Esophagus mucosa (tissue), 1 donor: ENCODE data around the gene DSTYK. TPM values are rescaled to one million over a fixed set of nuclear protein-coding genes. Genes with fewer than 3 reads are reported as not detected.
"Not testable (repeated sequence)": the region's sequence is repeated elsewhere in the genome, so short reads cannot be mapped to it uniquely, and the experiment has no call there.

Source experiments
- ATAC-seq: fragments of 200-7000 bp; cut with Tn5 transposase; one replicate; pipeline ENCODE4 v1.9.1; 2020
- total RNA-seq: library from RNA; stranded (reverse); gene quantifications from one replicate; pipeline ENCODE4 v1.2.4, GENCODE V29; 2023
- donor health status: DM: yes; HTN: yes; CAD: no.

Gene DSTYK
- total RNA-seq, 1 donor from 2014 or later, result 5.7 TPM

- ATAC-seq, result no peak
Measured at GRCh38 chr1:205172729-205173366, 38.7 kb downstream of the DSTYK start.

GRCh38 chr1:205171369-205171768 is 40.1 kb downstream of the DSTYK start:
- ATAC-seq, result no peak

DNA sequence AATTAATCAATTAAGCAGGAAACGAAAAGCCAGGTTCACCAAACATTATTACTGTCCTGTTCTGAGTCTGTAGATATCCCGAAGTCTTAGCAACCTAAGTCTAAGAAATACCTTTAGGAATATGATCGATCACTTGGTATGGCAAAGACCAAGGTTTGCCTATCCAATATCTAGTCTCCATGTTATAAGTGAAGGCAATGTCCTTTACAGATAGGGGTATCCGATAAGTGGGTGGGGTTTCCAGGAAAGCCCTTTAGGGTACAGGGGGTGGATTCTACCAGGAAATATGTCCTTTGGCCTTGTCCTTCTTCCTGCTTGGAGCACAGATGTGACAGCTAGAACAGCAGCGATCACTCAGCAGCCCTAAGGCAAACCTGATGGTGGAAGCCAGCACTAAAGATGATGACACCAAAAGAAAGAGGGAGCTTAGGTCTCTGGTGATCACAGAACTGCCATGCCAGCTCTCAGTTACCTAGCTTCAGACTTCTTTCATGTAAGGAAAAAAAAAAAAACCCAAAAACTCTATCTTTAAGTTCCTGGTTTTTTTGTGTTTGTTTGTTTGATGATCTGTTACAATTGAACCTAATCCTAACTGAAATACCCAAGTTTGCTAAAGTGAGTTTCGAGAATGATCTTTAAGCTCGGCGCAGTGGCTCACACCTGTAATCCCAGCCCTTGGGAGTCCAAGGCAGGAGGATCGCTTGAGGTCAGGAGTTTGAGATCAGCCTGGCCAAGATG is 40.8 kb downstream of the DSTYK start:
- ATAC-seq, result no peak

DNA sequence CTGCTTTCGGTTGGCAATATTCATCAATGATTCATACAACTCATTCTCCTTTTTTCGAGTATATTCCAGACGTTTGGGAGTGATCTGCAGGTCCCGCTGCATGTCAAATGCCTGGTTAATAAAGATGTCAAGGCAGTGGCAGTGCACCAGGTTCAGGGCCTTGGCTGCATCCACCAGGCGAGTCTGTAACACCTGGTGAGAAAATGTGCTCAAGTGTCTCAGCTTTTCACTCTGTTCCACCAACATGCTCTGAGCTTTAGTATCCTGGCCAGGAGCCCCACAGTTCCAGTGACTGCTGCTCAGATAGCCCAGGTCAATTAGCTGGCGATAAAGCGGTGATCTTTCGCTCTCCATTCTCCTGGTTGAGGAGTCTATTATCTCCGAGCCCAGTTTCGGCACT is 42.3 kb downstream of the DSTYK start:
- no peak for ATAC-seq

DNA sequence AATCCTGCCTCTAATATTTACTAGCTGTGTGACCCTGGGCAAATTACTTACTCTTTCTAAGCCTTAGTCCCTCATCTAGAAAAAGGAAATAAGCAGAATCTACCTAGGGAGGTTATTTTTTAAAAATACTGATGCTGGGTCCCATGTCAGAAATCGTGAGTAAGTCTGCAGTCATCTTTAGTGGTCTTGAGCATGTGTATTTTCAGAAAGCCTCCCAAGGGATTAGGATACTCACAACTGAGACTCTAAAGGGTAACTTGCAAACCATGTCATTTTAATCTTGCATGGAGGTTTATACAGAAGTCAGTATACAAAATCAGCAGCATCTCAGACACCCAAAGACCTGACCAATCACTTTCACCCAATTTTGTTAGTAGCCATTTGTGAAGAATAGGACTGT is 43.2 kb downstream of the DSTYK start:
- ATAC-seq, result no peak

DNA sequence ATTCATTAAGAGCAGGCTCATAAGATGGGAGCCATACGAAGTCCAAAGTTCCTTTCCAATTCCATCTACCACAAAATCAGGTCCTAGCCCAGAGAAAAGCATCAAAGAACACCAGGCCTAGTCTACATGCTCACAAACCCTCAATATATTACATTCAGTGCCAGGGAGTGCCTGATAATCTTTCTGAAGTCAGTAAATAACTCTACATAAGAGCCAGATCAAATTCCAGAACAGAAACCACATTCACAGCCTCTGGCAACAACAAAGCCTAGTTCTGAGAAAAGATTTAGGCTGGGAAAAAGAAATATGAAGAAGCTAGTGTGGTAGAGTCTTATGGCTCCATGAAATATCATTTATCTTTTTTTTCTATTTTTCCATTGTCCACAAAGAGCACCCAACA is 49.2 kb downstream of the DSTYK start:
- ATAC-seq, result no peak

GRCh38 chr1:205161076-205161475 is 50.4 kb downstream of the DSTYK start:
- no peak for ATAC-seq

- ATAC-seq, result no peak
Measured at GRCh38 chr1:205158048-205158616, 53.4 kb downstream of the DSTYK start.

DNA sequence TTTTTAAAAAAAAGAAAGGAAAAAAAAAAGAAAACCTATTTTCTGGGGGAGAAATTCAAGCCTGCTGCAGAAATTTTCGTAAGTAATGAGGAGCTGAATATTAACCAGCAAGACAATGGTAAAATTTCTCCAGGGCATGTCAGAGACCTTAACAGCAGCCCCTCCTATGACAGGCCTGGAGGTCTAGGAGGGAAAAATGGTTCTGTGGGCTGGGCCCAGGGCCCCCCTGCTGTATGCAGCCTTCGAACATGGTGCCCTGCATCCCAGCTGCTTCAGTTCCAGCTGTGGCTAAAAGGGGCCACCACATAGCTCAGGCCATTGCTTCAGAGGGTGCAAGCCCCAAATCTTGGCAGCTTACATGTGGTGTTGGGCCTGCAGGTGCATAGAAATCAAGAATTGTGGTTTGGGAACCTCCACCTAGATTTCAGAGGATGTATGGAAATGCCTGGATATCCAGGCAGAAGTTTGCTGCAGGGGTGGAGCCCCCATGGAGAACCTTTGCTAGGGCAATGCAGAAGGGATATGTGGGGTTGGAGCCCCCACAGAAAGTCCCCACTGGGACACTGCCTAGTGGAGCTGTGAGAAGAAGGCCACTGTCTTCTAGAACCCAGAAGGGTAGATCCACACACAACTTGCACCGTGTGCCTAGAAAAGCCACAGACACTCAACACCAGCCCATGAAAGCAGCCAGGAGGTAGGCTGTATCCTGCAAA is 55.7 kb downstream of the DSTYK start:
- not testable (repeated sequence) for ATAC-seq

- no peak for ATAC-seq
Measured at GRCh38 chr1:205152505-205152904, 59.0 kb downstream of the DSTYK start.

- ATAC-seq, result peak; percentile 22
Measured at GRCh38 chr1:205150651-205151428, 60.7 kb downstream of the DSTYK start.

- ATAC-seq, result no peak
Measured at GRCh38 chr1:205147191-205147835, 64.2 kb downstream of the DSTYK start.

GRCh38 chr1:205144751-205145150 is 66.8 kb downstream of the DSTYK start:
- no peak for ATAC-seq

DNA sequence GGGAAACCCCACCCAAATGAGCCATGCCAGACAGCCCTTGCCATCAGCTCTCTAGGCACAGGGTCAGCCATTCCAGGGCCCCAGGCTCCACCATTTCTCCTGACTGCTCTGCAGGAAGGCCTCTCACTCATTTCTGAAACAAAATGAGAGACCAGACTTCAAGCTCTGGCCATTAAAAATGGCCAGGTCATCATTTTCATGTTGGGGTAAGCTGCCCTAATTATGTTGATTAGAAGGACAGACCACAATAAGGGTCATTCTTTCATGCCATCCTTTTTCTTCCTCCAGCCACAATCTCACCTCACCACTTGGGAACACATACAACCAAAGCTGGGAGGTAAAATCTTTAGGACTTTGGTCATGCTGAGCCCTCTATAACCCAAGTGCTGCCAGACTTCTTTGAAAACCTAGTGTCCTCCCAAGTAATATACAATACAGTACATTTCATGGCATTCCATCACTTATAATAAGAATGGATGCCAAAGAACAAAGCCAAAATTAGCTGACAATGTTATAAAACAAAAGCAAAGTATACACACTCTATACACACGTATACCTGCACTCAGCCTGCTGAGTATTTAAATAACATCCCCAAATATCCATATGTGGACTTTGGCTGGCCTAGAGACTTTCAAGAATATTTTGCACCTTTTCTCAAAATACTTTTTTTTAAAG is 67.3 kb downstream of the DSTYK start:
- ATAC-seq, result no peak

DNA sequence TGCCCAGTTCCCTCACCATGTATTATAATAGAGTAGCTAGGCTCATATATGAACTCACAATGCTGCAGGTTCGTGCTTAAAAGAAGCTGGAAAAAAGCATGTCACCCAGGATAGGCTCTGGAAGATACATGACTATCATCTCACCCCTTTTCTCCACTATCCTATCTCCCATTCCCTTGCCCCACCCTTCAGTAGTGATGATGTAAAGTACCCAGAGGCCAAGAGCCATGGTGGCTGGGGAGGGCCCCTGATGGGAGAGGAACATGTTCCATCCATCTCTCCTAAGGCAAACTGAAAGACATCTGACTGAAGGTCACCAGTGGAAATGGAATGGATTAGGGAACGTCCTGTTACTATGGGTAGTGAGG is 69.4 kb downstream of the DSTYK start:
- no peak for ATAC-seq

DNA sequence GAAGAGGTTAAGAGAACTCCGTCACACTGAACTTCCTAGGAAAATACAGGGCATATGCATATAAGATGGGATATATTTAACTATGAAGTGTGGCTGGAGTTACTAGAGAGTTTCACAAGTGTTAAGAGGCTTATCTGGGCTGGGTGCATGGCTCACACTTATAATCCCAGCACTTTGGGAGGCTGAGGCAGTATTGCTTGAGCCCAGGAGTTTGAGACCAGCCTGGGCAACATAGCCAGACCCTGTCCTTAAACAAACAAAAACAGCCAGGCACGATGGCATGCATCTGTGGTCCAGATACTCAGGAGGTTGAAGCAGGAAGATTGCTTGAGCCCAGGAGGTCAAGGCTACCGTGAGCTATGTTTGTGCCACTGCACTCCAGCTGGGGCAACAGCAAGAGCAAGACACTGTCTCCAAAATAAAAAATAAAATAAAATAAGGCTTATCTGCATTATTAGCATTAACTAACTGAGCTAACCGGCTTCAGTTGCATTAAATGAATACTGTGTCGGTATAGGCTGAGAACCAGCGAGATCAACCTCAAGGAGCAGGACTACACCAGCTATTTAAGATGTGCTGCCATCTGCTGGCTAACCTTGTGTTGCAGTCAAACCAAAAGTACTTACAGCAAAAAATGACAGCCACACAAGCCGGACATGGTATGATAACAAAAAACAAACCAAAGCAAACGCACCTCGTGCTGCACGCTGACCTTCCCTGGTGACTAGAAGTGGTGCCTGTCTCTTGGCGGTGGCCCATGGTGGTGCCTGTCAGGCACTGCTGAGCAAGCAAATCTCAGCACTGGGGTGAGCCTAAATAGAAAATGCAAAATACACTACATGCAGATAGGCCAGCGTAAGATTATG is 70.0 kb downstream of the DSTYK start:
- peak; percentile 78 for ATAC-seq

DNA sequence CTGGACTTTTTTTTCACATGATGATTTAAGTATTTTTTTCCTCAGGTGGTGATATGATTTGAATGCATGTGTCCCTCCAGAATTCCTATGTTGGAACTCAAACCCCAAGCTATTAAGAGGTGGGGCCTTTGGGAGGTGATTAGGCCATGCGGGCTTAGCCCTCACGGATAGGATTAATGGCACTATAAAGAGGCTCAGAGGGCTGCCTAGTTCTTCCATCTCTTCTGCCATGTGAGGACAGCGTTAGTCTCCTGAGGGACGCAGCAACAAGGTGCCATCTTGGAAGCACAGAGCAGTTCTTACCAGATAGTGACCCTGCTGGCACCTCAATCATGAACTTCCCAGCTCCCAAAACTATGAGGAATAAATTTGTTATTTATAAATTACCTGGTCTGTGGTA is 71.4 kb downstream of the DSTYK start:
- no peak for ATAC-seq

GRCh38 chr1:205137901-205138300 is 73.6 kb downstream of the DSTYK start:
- no peak for ATAC-seq

- ATAC-seq, result no peak
Measured at GRCh38 chr1:205133287-205133686, 78.2 kb downstream of the DSTYK start.

GRCh38 chr1:205129447-205130029 is 82.0 kb downstream of the DSTYK start:
- ATAC-seq, result no peak
